COLO668 (cell line): ENCODE data around the gene PCTP.

Source experiments
- DNase-seq: peaks from one replicate; lab custom pipeline; 2025; ENCODE audit not compliant: unreplicated experiment; lab: John Stamatoyannopoulos, UW

The PCTP gene

DNA sequence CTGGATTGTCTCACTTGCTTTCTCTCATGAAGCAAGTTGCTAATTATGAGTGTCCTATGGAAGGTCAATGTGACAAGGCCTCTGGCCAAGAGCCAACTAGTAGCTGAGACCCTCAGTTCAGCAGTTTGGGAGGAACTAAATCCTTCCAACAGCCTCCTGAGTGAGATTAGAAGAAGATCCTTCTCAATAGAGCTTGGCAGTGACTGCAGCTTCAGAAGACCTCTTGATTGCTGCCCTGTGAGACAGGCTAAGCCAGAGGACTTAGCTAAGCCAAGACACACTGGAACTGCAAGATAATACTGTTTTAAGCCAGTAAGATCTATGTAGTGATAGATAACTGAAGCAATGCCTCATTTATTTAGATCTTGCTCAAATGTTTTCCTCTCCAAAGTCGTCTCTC lies 34.3 kb downstream of the PCTP start:
- no peak for DNase-seq

DNA sequence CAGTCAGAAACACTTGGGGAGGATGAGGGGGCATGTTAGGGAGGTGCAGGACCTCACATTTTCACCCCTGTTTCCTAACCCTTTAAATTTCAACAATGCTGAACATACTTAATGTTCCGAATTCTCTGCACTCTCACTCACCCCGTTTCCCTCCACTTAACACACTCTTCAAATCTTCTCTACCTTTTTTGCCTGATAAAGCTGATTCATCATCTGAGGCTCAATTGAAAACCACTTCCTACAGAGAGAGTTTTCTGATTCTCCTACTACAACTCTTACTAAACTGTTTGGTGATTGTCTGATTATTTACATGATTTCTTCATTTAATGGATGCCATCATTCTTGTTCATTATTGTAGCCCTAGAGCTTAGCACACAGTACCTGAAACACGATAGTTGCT lies 42.4 kb downstream of the PCTP start:
- DNase-seq: no peak

DNA sequence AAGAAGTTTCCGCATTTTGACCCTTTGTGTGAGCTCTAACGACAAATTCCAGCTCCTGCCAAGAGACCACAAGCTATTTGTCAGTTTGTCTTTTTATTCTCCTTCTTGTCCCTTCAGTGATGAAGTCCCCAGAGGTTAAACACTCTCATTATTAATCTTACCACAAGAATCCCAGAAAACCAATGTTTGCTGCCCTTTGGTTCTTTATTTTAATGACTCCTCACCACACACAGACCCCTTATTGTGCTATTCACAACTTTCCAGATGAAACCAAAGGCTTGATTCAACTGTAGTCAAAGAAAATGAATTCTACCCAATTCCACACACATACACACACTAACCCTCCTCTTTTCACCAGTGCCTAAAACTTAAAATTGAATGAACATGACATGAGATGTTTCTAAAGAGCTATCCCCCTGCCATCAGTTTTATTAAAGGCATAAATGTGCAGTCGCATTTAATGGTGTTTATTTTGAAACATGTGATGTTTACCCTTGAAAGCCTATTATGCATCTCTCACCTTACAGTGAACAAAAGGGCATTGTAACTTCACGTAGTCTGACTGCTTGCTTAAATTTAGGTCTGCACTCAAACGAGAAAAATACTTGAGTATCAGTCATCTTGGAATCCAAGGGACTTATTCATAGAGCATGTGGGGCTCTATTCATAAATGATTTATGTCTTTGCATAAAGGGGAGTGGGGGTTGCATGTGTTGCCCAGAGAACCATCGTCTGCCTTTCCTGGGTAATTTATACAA lies 44.1 kb downstream of the PCTP start:
- no peak for DNase-seq

DNA sequence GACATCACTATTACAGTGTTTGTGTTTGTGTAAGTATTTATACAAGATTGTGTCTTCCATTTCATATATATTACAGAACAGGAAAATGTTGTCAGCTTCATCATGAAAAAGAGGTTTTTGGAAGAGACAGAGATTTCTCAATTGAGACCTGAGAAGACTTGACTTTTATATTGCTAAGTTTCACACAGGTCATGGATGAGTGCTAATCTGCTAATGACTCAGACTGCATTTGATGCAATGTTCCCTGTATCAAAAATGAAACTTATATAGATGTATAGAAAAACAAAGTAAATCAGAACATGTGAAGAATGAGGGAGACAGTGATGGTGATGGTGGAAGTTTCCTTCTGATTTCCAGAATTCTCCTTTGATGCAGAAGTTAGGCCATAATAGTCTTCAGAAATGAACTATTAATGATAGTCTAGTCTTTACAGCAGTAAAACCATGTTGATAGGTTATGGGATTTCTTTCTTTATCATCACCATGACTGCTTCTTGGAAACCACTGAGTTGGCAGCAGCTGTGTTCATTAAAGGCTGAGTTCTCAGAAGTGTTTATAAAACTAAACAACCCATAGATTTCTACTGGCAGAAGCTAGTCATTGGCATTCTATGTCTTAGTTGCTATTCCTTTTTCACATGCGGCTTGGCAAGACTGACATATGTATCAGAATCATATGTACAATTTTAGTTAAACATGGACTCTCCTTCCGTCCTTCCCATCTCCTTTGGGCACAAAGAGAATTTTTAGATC lies 56.1 kb downstream of the PCTP start:
- DNase-seq: no peak

DNA sequence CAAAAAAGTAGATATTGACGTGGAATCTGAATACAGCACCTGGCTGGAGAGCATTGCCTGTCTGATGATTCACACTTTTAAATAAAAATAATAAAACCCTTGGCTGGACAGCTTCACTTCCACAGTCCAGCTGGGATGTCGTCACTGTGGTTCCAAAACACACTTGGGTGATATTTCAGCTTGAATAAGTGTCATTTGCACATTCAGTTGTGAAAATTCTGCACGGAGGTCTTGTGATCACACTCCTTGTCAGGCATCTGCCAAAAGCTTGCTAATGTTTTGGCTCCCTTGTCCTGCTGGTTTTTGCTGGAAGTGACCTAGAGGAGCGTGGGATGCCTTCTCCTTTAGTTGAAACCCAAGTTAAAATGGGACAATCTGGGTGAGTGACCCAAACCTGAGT lies 60.7 kb downstream of the PCTP start:
- no peak for DNase-seq

DNA sequence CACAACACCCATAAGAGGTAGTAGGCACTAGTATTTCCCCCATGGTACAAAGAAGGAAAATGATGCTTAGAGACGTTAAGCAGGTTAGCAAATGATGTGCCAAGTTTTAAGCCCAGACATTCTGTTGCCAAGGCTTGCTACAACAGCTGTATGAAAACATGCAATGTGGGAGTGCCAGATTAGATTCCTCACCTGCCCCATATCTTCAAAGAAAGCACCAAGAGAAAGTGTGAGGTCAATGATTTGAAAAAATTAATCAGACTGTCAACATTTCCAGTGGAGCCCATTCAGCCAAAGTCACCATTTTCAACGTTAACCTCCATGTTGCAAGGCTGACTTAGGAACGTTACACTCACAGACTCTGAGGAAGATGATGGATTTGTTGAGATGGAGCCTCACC lies 61.5 kb downstream of the PCTP start:
- no peak for DNase-seq

DNA sequence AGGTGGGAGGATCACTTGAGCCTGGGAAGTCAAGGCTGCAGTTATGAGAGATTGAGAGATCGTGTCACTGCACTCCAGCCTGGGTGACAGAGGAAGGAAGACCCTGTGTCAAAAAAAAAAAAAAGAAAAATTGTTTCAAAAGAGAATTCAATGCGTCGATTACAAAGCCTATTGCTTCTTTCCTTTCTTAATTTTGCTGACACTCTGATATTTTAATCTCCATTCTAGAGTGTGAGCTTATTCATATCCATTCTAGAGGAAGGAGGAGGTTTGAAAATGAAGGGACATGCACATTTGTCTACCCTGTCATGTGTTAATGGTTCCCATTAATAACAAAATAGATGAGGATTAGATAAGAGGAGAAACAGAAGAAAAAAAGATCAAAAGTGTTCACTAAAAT lies 63.1 kb downstream of the PCTP start:
- no peak for DNase-seq

DNA sequence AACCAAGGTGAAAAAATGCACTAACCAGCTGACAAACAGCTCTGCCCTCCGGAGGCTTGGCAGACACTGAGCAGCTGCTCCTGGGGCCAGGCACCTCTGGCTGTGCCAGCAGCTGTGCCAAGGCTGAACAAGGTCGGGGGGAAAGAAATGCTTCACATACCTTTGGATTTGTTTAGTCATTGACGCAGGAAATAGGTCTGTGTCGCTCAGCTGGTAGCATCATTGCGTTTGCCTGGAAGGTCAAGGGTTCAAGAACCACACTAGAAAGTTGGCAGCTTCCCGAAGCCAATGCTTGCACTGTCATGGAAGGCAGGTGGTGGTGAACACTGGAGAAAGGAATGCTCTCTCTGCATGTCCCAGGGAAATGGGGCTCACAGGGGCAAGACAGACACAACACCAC lies 63.5 kb downstream of the PCTP start:
- no peak for DNase-seq

DNA sequence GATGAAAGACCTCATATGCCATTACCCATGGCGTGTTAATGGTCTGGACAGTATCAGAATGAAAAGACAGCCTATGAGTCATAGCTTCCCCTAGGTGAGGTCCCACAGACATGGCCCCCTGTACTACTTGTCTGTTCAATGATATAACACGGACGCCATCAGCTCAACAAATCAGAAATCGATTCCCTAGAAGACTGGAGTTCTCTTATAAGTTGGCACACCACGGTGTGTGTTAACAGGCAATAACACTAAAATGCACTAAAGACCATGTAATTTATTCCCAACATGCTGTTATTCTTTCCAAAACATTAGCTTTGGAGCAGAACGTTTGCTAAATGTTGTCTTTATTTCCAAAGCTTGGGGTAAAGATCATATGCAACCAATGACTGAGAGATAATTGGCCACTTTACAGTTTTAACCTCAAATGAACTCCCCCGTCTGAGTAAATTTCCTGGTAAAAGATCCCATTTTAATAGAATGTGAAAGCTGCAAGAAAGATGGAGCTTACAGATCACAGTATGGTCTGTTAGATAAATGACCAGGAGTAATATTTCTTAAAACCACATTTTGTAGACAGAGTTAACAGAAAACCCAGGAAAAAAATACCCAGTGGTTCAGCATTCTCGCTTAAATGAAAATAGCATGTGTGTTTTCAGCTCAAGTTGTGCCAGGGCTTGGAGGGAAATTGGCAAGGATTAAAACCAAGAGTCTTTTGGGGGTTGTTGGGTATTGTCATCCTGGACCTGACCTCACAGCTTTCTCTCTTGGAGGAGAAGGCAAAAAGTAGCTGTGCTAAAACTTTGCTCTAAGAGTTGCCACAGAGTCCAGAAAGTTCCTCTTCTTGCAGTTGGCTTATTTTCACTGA lies 65.9 kb downstream of the PCTP start:
- no peak for DNase-seq

DNA sequence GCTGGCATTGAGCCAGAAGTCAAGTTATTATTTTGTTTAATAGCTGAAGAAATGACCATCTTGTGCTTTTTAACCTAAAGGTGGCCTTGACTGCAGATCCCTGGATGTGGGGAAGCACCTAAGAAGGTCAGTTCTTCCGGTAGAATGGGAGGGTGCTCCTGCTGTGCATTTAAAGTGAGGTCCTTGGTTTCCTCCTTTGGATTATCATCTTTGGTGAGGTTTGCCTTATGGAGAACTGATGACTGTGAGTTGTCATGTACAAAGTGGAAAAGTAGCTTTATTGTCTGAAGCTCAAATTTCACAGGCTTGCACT lies 66.5 kb downstream of the PCTP start:
- no peak for DNase-seq

DNA sequence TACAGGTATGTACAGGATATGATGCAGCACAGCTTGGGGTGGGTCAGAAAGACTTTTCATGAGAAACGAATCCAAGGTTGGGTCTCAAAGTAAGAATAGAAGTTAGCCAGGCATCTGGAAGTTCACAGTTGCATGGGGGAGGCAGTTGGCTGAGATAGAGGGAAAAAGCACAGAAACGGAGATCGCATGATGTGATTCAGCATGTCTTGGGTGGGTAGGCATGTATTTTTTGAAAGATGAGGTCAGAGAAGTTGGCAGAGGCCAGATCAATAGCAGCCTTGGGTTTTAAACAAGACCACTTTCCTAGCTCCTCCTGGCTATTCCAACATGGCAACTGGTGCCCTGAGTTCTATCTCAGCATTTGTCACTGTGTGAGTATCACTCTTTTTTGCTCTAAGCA lies 67.2 kb downstream of the PCTP start:
- no peak for DNase-seq

DNA sequence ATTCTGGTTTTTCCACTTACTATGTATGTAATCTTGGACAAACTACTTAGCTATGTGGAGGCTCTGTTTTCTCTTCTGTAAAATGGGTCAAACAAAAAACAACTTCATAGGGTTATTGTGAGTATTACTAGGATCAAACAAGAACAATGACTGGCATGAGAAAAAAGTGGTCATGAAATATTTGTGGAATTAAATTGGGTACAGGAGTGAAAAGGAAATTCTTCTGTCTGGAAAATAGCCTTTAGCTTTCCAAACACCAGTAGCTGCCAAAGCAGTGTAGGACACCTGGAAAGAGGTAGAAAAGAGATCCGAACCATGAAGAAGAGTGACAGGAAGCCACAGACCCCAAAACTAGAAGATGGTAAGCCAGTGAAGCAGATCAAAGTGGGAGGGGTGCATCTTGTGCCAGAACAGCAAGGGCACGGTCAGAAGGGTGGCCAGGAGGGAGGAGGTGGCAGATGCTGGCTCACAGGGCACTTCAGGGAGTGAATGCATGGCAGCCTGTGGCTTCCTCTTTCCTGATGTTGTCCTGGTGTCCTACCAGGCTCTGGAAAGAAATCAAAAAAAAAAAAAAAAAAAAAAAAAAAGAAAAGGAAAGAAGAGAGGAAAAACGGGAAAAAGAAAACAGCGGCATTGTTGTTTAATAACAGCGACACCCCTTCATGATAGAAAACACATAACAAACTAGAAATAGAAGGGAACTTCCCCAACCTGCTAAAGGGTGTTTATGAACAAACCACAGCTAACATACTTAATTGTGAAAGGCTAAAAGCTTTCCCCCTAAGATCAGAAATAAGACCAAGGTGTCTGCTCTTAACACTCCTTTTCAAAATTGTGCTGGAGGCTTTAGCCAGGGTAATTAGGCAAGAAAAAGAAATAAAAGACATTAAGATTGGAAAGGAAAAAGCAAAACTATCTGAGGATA lies 67.9 kb downstream of the PCTP start:
- DNase-seq: no peak

DNA sequence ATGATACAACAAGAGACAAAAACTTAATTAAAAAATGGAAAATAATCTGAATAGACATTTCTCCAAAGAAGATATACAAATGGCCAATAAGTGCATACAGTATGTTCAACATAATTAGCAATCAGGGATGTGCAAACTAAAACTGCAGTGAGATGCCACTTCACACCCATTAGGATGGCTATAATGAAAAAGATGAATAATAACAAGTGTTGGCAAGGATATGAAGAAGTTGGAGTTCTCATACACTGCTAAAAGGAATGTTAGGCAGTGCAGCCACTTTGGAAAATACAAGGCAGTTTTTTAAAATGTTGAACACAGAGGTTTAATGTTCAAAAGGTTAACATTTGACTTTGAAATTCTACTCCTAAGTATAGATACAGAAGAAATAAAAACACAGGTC lies 69.8 kb downstream of the PCTP start:
- no peak for DNase-seq

DNA sequence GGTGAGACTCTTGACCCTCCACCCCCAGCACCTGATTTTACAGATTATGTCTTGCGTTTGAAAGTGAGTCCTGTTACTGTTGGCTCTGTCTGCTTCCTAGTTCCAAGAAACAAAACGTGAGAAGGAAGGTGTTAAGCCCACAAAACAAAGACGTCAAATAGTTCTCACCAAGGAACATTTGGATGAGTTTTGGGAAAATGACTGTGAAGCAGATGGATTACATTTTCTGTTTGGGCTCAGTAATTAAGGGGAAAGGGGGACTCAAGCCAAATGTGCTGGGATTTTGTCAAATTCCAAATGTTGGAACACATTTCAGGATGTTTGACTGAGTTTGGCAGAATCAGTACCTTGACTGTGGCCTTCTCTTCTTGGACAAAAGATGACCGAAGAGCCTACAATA lies 71.2 kb downstream of the PCTP start:
- no peak for DNase-seq

DNA sequence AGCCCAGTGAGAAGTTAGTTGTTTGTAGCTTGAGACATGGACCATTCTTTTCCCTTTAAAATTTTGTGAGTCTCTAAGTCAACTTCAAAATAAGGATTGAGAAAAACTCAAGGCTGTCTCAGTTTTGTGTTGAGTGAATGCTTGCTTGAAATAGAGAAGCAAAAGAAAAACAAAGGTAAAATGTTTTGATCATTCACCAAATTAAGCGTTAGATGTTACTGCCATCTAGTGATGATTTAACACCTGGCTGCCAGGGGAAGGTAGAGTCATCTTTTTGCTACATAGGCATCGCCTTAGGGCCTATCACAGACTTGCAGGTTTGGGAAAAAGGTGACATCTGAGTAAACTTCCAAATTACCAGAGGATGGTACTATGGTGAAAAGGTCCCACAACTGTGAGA lies 74.4 kb downstream of the PCTP start:
- no peak for DNase-seq
